GM12878 (cell line): ENCODE measurements around the gene NOS1. TPM values are rescaled to one million over a fixed set of nuclear protein-coding genes. Genes with fewer than 3 reads are reported as not detected.

Source experiments
- ATAC-seq: fragments of 200-7000 bp; cut with Tn5 transposase; 3 replicates; pipeline ENCODE4 v1.9.1; 2020; ENCODE audit warnings: mild to moderate bottlenecking, moderate library complexity
- BruUV-seq: library from RNA; stranded (reverse); fragments of 400-500 nt; replicated peaks from 2 replicates; lab custom pipeline; 2021; lab: Mats Ljungman, UMichigan
- CTCF ChIA-PET: fragments of 300-600 bp; sonication (Branson Sonifier 250); formaldehyde crosslinking; extraction: SDS; loops from one replicate; lab custom pipeline; 2021; ENCODE audit warnings: inconsistent platforms; lab: Yijun Ruan, JAX
- POLR2A ChIA-PET: fragments of 350-600 bp; formaldehyde crosslinking; extraction: SDS; loops from one replicate; lab custom pipeline; 2021; ENCODE audit warnings: inconsistent platforms; lab: Charles Lee
- RAD21 ChIA-PET: fragments of 300-600 bp; sonication (Branson Sonifier 250); formaldehyde crosslinking; loops from one replicate; lab custom pipeline; 2023; ENCODE audit warnings: antibody characterized with exemption; ENCODE audit not compliant: unreplicated experiment; lab: Charles Lee
- SMC1A ChIA-PET: fragments of 300-600 bp; sonication (Branson Sonifier 250); formaldehyde crosslinking; loops from one replicate; lab custom pipeline; 2023; ENCODE audit not compliant: unreplicated experiment, uncharacterized antibody; lab: Charles Lee
- DNase-seq: peaks from one replicate; pipeline ENCODE4 v3.0.0-alpha.2; 2011; ENCODE audit warnings: low read depth, low spot score
- FAIRE-seq: peaks from 3 replicates; lab custom pipeline; 2011; peaks lifted over from hg19 to GRCh38; lab: Jason Lieb, UNC
- H2AFZ ChIP-seq: 2 replicates; pipeline ENCODE4 v1.6.0; 2011; ENCODE audit warnings: low read depth, low read length, control low read depth; ENCODE audit not compliant: control insufficient read depth
- H3K27ac ChIP-seq: 2 replicates; pipeline ENCODE4 v1.5.1; 2011; ENCODE audit warnings: control low read depth; ENCODE audit not compliant: control insufficient read depth, insufficient read depth
- H3K27me3 ChIP-seq, 2 experiments: replicated peaks in 1 of 2; 2 replicates each; pipeline versions ENCODE4 v1.6.0 to v1.6.1; 2011; ENCODE audit warnings: low read length in 1 of 2; ENCODE audit not compliant: control insufficient read depth in 2 of 2, insufficient read depth in 2 of 2
- H3K36me3 ChIP-seq, 2 experiments: 2 replicates each; pipeline ENCODE4 v1.5.1; 2011; ENCODE audit warnings: low read length in 1 of 2; ENCODE audit not compliant: control insufficient read depth in 2 of 2, insufficient read depth in 2 of 2
- H3K4me1 ChIP-seq: 2 replicates; pipeline ENCODE4 v1.6.1; 2011; ENCODE audit warnings: mild to moderate bottlenecking, low read length, moderate library complexity, mixed read lengths; ENCODE audit not compliant: control insufficient read depth, insufficient read depth
- H3K4me2 ChIP-seq: 2 replicates; pipeline ENCODE4 v1.6.0; 2011; ENCODE audit warnings: control low read depth; ENCODE audit not compliant: control insufficient read depth, insufficient read depth
- H3K4me3 ChIP-seq: fragments of 200-600 bp; sonication (generic); 2 replicates; pipeline ENCODE4 v1.5.1; 2016
- H3K79me2 ChIP-seq: 2 replicates; pipeline ENCODE4 v1.6.0; 2011; ENCODE audit warnings: low read length; ENCODE audit not compliant: control insufficient read depth, insufficient read depth
- H3K9ac ChIP-seq: 2 replicates; pipeline ENCODE4 v1.8.0; 2011; ENCODE audit warnings: low read length, control low read depth, mixed read lengths; ENCODE audit not compliant: control insufficient read depth, insufficient read depth
- H3K9me3 ChIP-seq: replicated peaks from 3 replicates; pipeline ENCODE4 v1.5.1; 2011; ENCODE audit warnings: mild to moderate bottlenecking, low read length; ENCODE audit not compliant: control insufficient read depth, insufficient read depth
- H4K20me1 ChIP-seq: 2 replicates; pipeline ENCODE4 v1.6.0; 2011; ENCODE audit not compliant: control insufficient read depth, insufficient read depth
- ASH2L ChIP-seq: fragments of 300-600, 200-600 bp; sonication (generic); IDR thresholded peaks from 2 replicates; pipeline ENCODE4 v1.6.1; 2017; ENCODE audit warnings: low read depth, mild to moderate bottlenecking, borderline replicate concordance
- BCL11A ChIP-seq: IDR thresholded peaks from 2 replicates; pipeline ENCODE4 v1.6.1; 2011; ENCODE audit warnings: low read depth, low read length
- BRCA1 ChIP-seq: IDR thresholded peaks from 2 replicates; pipeline ENCODE4 v1.6.1; 2011; ENCODE audit warnings: low read depth, low read length, improper control_type of control experiment
- CEBPZ ChIP-seq: fragments of 150-350 bp; IDR thresholded peaks from 2 replicates; pipeline ENCODE4 v1.6.1; 2016; ENCODE audit warnings: low read depth, low read length
- E2F4 ChIP-seq: IDR thresholded peaks from 2 replicates; pipeline ENCODE4 v1.6.1; 2012; ENCODE audit warnings: low read depth, low read length, improper control_type of control experiment
- EP300 ChIP-seq, 2 experiments: fragments of 150-350 bp in 1 of 2; IDR thresholded peaks; 2 replicates each; pipeline ENCODE4 v1.6.1; 2011 to 2012; ENCODE audit warnings: low read depth in 2 of 2, low read length in 2 of 2, borderline replicate concordance in 1 of 2, improper control_type of control experiment in 1 of 2, inconsistent platforms in 1 of 2; ENCODE audit not compliant: control insufficient read depth in 1 of 2
- HDAC2 ChIP-seq: fragments of 200-600 bp; sonication (generic); IDR thresholded peaks from 2 replicates; pipeline ENCODE4 v1.6.1; 2017
- KLF5 ChIP-seq: fragments of 450-650 bp; IDR thresholded peaks from 2 replicates; pipeline ENCODE4 v1.6.1; 2014; ENCODE audit warnings: mild to moderate bottlenecking; ENCODE audit not compliant: partially characterized antibody
- MTA2 ChIP-seq: fragments of 450-650 bp; IDR thresholded peaks from 2 replicates; pipeline ENCODE4 v1.6.1; 2016; ENCODE audit warnings: low read depth, mild to moderate bottlenecking, moderate library complexity
- MYB ChIP-seq: fragments of 150-350 bp; IDR thresholded peaks from 2 replicates; pipeline ENCODE4 v1.6.1; 2014; ENCODE audit warnings: mild to moderate bottlenecking, low read depth, low read length, borderline replicate concordance
- NRF1 ChIP-seq: conservative IDR thresholded peaks from 2 replicates; pipeline ENCODE4 v1.6.1; 2011; ENCODE audit warnings: mild to moderate bottlenecking, low read depth, low read length, improper control_type of control experiment
- SUZ12 ChIP-seq: fragments of 200-600 bp; sonication (generic); IDR thresholded peaks from one replicate; pipeline ENCODE4 v1.6.1; 2018; ENCODE audit warnings: antibody characterized with exemption, mild to moderate bottlenecking; ENCODE audit not compliant: unreplicated experiment
- ZNF592 ChIP-seq: fragments of 450-650 bp; IDR thresholded peaks from 2 replicates; pipeline ENCODE4 v1.6.1; 2017; ENCODE audit warnings: mild to moderate bottlenecking, moderate library complexity
- WGBS: methylation state at CpG from one replicate; pipeline ENCODE4 v1.1.6; 2016; ENCODE audit warnings: low lambda C conversion rate; ENCODE audit not compliant: insufficient replicate concordance, insufficient coverage; ENCODE audit errors: missing lambda C conversion rate; 5-methylcytosine and 5-hydroxymethylcytosine counted together
- in situ Hi-C: fragments of 300-500 bp; cut with MboI; formaldehyde crosslinking; loops from 9 replicates; pipeline ENCODE4 v1.14.3; 2018; ENCODE audit warnings: mixed read lengths
- intact Hi-C: fragments of 100-400 bp; cut with micrococcal nuclease; formaldehyde crosslinking; loops from one replicate; pipeline ENCODE4 v1.14.2; 2022; ENCODE audit not compliant: unreplicated experiment
- polyA plus RNA-seq, 11 experiments: library from polyadenylated mRNA; depleted of rRNA in 4 of 11; unstranded in 6 of 11; stranded (reverse) in 5 of 11; fragments of >200 nt; fragmentation: Nextera tagmentation in 4 of 11; fragmentation: Illumina TruSeq in 1 of 11; extraction: Ambion mirVana in 4 of 11; extraction: Trizol in 1 of 11; gene quantifications; 1 replicate in 1 of 11; 2 replicates in 10 of 11; pipeline versions ENCODE4 v1.2.1 to v1.2.3, GENCODE V29; 2011 to 2016; ENCODE audit warnings: inconsistent platforms in 2 of 11, missing spikeins in 2 of 11, low read depth in 1 of 11
- total RNA-seq, 4 experiments: library from RNA; depleted of rRNA in 3 of 4; stranded (reverse); fragments of >200 nt in 3 of 4; fragmentation: Illumina TruSeq in 1 of 4; extraction: Trizol in 1 of 4; gene quantifications; 2 replicates each; pipeline versions ENCODE4 v1.2.1 to v1.2.3, GENCODE V29; 2013 to 2021

NOS1 gene
- total and polyA plus RNA-seq, 10 of the 15 experiments (the other 5 are each of a cell fraction or from before 2014, with no cell fraction given): under 0.01 to 0.04 (median 0.01) TPM; not detected in 7

- BruUV-seq: no TSS peak
- DNase-seq: no peak
These were observed 2.2 kb downstream of the NOS1 start for GRCh38 chr12:117359029-117359845.

More at GRCh38 chr12:117359029-117359845, 2.2 kb downstream of the NOS1 start:
- ChIA-PET POLR2A (no interaction called here), SMC1A (no interaction called here), CTCF (no interaction called here), RAD21 (no interaction called here)
- peaks cover 3 to 5% of the 10 kb centered on the region in 2 experiments; a peak in 3 of 4 replicates for H3K27me3 ChIP-seq
- H3K4me3 ChIP-seq: no peak overlapping the region
- FAIRE-seq: no peak
- no peak overlapping the region for H3K4me2 ChIP-seq
- ATAC-seq: no peak
- no peaks in the 10 kb centered on the region for H3K36me3 ChIP-seq
- H2AFZ ChIP-seq: no peak overlapping the region
- no peaks in the 10 kb centered on the region for H3K9me3 ChIP-seq
- WGBS: 31% methylated on average over 42 of the region's 42 CpGs
- H3K79me2 ChIP-seq: no peaks in the 10 kb centered on the region
- no peak overlapping the region for H3K9ac ChIP-seq
- no peaks in the 10 kb centered on the region for H4K20me1 ChIP-seq
- intact Hi-C loops: no loop called here
- in situ Hi-C loops: no loop called here
- no peak overlapping the region for H3K27ac ChIP-seq
- no peak for TF ChIP-seq BCL11A
- no peak for TF ChIP-seq MYB
- no peak for TF ChIP-seq BRCA1
- TF ChIP-seq EP300 (IDR thresholded peaks at IDR 0.05; ENCODE audit: borderline replicate concordance in 1 of 2, control insufficient read depth in 1 of 2, low read depth in 2 of 2, low read length in 2 of 2): no peak
- no peak for TF ChIP-seq HDAC2
- TF ChIP-seq KLF5: no peak
- no peak for TF ChIP-seq SUZ12
- no peak for TF ChIP-seq MTA2
- TF ChIP-seq CEBPZ: no peak
- TF ChIP-seq ZNF592: no peak
- TF ChIP-seq ASH2L: no peak
- TF ChIP-seq NRF1: no peak
- no peak for TF ChIP-seq E2F4
- H3K4me1 ChIP-seq: no peaks in the 10 kb centered on the region
